H4 (cell line): ENCODE results near the gene LRTM1. TPM values are rescaled to one million over a fixed set of nuclear protein-coding genes. Genes with fewer than 3 reads are reported as not detected.

ENCODE experiments used
- DNase-seq: peaks from one replicate; pipeline ENCODE4 v3.0.0-alpha.2; 2015; ENCODE audit warnings: low spot score
- total RNA-seq: library from RNA; depleted of rRNA; stranded (reverse); fragments of >200 nt; shearing (Covaris generic); gene quantifications from 2 replicates; pipeline ENCODE4 v1.2.3, GENCODE V29; 2014; rRNA removed

Gene LRTM1
- total RNA-seq, result not detected in 2 replicates

DNA sequence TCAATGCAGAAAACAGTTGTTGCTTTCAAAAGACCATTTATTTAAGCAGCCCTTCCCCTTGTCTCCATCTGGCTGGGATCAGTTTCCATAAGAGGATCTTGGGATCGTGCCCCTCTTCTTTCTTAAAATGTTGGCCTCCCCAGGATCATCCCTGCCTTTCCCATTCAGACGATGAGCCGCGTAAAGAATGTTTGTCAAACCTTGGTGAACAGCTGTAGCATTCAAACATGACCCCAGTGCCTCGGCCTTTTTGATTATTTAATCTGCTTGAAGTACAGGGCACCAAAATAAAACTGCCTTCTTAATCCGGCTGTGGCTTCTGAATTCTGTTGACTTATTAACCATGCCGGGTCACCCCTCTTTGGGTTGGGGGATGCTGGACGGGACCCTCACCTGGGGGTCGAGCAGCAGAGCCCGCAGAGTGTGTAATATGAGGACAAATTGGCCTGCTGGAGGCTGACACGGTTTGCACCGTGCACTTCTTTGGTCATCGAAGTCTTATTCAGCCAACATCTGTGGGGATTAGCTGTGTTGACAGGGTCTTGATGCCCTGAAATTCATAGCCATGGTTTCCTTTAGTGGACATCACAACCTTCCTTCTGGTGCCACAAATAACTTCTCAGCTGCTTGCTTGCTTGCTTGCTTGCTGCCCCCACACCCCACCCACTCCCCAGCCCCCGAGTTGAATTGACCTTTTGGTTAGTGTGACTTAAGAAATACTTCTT lies at the start of gene LRTM1:
TSS of gene LRTM1 (minus strand) at position 14 of the 725 bp plus-strand sequence. CDS start 148 bp downstream, outside the sequence.
- DNase-seq, result no peak

GRCh38 chr3:54977439-54977838 lies 49.6 kb upstream of the LRTM1 start:
- DNase-seq, result no peak

DNA sequence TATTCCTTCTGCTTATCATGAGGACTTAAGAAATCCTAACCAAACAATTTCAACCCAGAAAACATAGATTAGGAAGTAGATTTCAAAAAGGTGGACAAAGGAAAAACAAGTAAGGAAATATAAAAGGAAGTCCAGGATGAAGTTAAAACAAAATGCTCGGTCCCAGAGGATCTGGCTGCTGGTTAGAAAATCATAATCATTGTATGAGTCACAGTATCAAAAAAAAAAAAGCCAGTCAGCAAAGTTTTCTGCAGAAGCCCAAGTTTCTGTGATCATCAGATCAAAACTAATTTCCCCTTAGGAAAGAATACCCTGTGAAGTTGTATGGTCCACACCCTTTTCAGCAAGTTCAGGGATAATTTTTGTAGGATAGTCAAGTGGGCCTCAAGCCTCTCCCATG lies 43.0 kb upstream of the LRTM1 start:
- no peak for DNase-seq

DNA sequence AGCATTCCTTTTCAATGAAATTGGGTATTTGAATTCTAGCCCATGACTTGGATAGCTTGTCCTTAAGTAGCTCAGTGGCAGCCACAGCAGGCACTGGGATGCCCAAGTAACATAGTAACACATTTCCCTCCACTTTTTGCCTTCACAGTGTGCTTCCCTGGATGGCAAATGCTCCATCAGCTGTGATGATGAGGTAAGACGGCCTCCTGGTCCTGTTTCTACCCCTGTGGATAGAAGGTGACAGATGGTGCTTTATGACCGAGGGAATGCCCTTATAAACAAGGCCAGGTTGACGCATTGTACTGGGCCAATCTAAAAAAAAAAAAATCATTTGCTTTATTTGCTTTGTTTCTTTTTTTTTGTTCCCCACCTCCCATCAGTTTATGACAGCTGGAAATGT lies 41.8 kb upstream of the LRTM1 start:
- DNase-seq, result no peak

DNA sequence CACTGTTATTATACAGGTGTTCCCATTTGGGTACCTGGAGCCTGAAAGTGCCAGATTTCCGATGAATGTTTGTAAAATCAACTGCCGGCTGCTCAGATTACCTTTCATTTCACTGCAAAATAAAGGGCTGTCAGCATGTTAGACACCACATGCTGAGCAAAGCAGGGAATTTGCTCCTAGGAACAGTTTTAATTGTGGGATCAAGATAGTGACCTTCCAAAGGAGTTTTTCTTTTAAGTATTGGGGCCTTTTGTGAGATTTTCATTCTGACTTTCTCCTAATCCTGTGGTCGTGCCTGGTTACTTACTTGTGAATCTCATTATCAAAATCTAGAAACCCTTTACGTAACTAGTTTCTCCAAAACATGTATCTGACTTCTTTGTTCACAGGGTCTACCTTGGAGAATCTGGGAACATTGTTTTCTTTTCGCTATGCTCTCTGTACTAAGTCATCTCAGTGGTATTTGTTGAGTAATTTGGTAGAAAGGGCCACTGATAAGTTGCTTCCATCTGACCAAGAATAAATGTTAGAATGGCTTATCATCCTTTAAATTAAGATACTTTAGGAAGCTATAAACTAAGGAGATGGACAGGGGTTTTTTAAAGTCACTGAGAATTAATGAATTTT lies 40.8 kb upstream of the LRTM1 start:
- DNase-seq, result no peak

DNA sequence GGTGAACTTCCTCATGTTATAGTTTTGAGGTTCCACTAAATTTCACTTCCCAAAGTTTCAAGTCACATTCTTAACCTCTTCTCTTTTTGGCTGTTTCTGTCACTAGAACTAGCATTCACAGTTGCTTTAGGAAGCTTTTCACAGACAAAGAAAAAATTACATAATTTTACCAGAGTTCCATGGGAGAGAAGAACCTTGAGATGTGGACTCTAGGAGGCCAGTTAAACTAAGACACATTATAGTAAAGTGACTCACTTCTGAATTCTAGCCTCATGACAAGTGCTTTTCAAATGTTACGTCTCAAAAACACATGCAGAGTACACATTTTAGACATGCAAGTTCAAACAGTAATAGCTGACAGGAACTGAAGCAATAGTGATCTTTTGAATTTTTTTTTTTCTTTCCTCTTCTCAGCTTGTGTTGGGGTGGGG lies 39.9 kb upstream of the LRTM1 start:
- no peak for DNase-seq

DNA sequence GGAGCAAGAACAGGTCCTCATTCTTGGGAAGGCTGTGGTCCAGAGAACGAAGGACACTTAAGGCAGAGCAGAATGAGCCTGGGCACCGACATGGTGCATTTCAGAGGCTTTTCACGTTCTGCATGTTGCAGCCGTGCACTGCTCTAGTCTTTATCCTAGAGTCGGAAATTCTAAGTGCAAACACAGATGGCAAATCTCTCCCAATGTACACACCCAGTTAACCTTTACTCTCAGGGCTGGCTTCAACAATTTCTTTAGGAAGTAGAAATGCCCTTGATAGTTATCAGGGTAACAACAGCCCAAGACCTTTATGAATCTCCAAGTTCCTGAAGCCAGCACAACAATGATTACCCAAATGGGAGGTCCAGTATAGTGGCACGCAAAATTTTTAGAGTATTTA lies 39.1 kb upstream of the LRTM1 start:
- DNase-seq, result no peak

- DNase-seq, result peak; percentile 43
These were observed 37.9 kb upstream of the LRTM1 start for GRCh38 chr3:54965746-54966145.

GRCh38 chr3:54964081-54964480 lies 36.2 kb upstream of the LRTM1 start:
- DNase-seq, result no peak

DNA sequence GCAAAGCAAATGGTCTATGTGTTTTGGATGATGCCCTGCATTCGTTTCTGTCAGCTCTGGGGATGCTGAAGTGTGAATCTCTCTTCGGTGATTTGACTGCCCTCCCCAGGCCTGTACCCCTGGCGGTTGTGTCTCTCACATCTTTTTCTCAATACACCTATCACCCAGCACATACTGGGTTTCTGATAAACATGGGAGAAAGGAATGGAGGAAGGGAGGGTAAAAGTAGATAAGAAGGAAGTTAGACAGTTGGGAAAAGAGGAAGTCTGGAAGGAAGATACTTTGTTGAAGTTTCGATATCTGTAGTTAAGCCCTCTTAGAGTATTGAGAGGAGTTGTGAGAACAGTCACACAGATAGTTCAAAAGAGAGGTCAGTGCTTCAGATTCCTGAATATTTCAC lies 35.8 kb upstream of the LRTM1 start:
- no peak for DNase-seq

DNA sequence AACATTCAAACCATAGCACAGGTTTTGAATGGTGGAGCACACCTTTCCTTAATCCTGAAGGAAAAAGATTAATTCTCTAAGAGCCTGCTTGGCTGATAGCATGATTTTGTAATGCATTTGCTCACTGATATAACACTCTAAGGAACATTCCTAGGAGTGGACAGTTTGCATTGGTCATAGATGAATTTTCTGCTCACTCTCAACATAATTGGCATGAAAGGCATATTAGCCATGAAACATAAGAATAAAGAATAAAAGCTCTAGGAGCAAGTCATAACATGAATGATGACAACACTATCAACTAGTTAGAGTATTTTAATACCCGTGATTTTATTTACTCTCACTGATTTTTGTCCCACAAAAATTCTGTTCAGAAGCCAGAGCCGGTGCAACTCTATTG lies 34.3 kb upstream of the LRTM1 start:
- no peak for DNase-seq

- DNase-seq, result no peak
These were observed 32.8 kb upstream of the LRTM1 start for GRCh38 chr3:54960701-54961100.

- DNase-seq, result no peak
These were observed 32.2 kb upstream of the LRTM1 start for GRCh38 chr3:54960082-54960481.

GRCh38 chr3:54957711-54958110 lies 29.9 kb upstream of the LRTM1 start:
- DNase-seq, result peak; percentile 14

- DNase-seq, result no peak
These were observed 28.1 kb upstream of the LRTM1 start for GRCh38 chr3:54955941-54956340.

DNA sequence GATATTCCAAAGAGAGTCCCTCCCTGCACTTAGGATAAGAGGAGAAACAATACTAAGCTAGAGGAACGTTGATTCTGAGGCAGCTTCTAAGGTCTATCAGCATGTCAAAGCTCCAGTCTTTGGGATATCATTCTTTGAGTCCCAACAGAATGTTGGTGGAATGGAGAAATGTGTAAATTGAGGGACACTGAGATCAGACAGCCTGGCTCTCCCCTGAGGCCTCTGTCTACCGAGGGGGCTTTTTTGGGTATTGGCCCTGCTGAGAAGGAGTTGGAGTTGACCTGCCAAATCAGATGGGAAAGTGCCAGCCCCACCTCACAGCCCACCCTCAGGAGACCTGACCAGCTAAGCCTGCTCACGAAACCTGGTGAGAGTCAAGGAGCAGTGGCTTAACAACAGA lies 27.6 kb upstream of the LRTM1 start:
- no peak for DNase-seq

DNA sequence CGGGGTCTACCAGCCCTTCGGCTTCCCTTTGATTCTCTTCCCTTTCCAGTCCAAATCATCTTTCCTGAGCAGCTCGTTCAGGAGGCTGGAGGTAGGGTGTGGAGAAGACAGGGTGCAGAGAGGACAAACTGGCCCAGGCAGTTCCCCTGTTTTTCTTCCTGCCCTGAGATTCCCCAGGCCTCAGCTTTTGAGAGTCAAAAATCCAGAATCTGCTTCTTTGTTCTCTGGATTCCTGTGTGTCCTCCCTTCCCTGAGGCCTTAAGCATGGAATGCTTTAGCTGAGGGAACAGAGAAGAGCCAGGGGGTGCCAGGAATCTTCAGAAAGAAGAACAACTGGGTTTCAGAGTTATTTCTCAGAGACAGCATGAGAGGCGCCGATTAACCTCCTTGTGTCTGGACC lies 26.7 kb upstream of the LRTM1 start:
- DNase-seq, result no peak

DNA sequence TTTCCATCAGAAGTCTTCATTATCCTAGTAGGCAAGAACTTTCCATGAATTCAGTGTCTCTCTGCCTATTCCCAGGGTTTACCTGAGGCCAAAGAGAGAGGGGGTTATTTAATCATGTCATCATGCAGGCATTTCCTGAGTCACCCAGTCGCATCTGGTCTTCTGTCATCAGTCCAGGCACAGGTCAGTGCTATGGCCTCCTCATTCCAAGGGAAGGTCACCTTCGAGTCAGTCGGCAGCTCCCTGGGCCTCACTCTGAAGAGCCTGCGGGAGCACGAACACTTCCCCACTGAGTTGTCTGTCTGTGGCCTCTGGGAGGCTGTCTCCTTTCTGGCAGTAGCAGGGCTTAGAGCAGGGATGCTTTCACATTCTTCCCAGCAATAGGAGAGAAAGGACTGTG lies 26.2 kb upstream of the LRTM1 start:
- DNase-seq, result peak; percentile 68

GRCh38 chr3:54951405-54951804 lies 23.5 kb upstream of the LRTM1 start:
- peak; percentile 78 for DNase-seq

DNA sequence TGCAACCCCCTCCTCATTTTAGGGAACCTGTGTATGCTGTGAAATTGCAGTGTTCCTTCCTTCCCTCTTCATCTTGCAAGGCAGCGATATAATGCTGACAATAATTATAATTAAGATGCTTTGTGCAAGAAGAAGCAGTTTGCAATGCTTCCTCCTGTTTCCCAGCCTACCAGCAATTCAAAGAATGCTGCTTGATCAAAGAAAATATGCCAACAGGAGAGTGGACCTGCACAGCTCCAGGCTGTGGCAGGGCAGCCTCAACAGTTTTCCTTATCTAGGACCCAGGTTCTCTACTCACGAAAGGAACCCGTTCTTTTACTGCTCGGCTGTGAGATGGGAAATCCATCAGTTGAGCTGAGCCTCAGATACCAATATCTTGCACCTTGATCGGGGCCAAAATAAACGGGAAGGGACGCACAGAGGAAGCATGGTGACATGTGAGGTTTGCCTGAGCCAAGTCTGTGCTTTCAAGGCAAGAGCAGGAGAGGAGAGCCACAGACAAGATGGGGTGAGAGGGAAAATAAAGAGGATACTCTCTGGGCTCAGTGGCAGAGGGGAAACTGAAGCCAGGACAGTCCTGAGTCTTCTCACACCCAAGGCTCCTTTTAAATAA lies 22.6 kb upstream of the LRTM1 start:
- no peak for DNase-seq

DNA sequence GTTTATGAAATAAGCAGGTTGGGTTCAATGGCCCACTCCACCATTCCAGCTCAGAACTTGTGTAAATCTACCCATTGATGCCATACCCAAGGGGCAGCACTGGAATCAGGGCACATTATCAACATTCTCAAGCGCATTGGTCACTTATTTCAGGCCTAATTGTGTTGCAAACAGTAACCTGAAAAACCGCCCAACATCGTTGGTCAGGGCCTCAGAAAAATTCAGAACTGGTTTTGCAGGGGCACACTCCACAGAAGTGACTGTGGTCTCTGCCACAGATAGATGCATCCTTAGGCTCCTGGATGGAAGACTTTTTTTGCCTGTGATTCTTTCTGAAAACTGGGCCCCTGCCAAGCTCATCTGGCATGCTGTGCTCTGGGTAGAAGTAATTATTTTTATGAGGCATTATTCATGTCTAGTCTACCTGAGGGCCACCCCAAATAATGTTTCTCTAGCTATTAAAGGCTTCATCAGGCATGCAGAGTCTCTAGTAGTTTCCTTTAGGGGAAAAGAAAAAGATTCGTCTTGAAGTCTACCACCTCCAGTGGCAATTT lies 21.7 kb upstream of the LRTM1 start:
- no peak for DNase-seq

GRCh38 chr3:54941690-54942362 lies 14.0 kb upstream of the LRTM1 start:
- no peak for DNase-seq
